Suprapubic skin (tissue), 3 donors: Measurements from ENCODE around the gene VCX2.

Experiments used
- EP300 ChIP-seq: sonication (generic); formaldehyde crosslinking; IDR thresholded peaks from one replicate; pipeline ENCODE4 v1.6.1; 2017; ENCODE audit warnings: antibody characterized with exemption
- POLR2A ChIP-seq, 2 donors: fragments of 450-650 bp; IDR thresholded peaks; one replicate each; pipeline ENCODE4 v1.6.1; 2017; ENCODE audit warnings: antibody characterized with exemption in 2 of 2, mild to moderate bottlenecking in 2 of 2, moderate library complexity in 2 of 2
- TF ChIP-seq, protein P1 (sequence below), 2 donors: fragments of 200-600 bp in 1 of 2; fragments of 450-650 bp in 1 of 2; sonication (generic) in 1 of 2; IDR thresholded peaks; one replicate each; pipeline ENCODE4 v1.5.1; 2016 to 2019; ENCODE audit warnings: antibody characterized with exemption in 2 of 2, mild to moderate bottlenecking in 1 of 2, moderate library complexity in 1 of 2

DNA sequence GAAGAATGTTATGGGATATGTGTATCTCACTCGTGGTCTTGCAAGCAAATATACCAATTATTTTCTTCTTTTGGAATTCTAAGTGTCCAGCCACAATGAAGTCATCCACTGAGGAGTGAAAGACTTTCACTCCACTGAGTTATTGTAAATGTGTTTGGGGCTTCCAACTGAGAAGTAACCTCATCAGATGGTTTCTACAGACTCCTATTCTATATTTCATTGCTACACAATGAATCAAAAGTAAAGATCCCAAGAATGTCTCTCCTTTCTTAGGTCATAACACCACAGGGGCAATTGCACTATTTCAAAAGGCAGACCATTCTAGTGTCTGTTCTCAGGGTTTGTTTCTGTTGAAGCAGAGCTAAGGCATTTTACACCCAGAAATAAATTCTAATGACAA, 12.3 kb upstream of the VCX2 start:
- no peak for TF ChIP-seq POLR2A (IDR thresholded peaks at IDR 0.05)
- TF ChIP-seq, protein P1, sequence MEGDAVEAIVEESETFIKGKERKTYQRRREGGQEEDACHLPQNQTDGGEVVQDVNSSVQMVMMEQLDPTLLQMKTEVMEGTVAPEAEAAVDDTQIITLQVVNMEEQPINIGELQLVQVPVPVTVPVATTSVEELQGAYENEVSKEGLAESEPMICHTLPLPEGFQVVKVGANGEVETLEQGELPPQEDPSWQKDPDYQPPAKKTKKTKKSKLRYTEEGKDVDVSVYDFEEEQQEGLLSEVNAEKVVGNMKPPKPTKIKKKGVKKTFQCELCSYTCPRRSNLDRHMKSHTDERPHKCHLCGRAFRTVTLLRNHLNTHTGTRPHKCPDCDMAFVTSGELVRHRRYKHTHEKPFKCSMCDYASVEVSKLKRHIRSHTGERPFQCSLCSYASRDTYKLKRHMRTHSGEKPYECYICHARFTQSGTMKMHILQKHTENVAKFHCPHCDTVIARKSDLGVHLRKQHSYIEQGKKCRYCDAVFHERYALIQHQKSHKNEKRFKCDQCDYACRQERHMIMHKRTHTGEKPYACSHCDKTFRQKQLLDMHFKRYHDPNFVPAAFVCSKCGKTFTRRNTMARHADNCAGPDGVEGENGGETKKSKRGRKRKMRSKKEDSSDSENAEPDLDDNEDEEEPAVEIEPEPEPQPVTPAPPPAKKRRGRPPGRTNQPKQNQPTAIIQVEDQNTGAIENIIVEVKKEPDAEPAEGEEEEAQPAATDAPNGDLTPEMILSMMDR (IDR thresholded peaks at IDR 0.05): no peak
- no peak for TF ChIP-seq EP300
